Keratinocyte (primary cell): ENCODE results near the gene AKNA. TPM values are rescaled to one million over a fixed set of nuclear protein-coding genes. Genes with fewer than 3 reads are reported as not detected.
A peak's percentile ranks its signal among the peaks of the same experiment; 100 is the strongest.

Experiments
- DNase-seq: peaks from one replicate; pipeline ENCODE4 v3.0.0-alpha.2; 2011; ENCODE audit warnings: low read depth, missing footprints, low spot score
- FAIRE-seq: peaks from 2 replicates; lab custom pipeline; 2011; peaks lifted over from hg19 to GRCh38; lab: Jason Lieb, UNC
- H2AFZ ChIP-seq: 2 replicates; pipeline ENCODE4 v1.6.0; 2012; ENCODE audit warnings: low read length, control low read depth, inconsistent platforms; ENCODE audit not compliant: control insufficient read depth
- H3K27ac ChIP-seq: 2 replicates; pipeline ENCODE4 v1.5.1; 2011; ENCODE audit warnings: low read length; ENCODE audit not compliant: control insufficient read depth, insufficient read depth
- H3K27me3 ChIP-seq: 3 replicates; pipeline ENCODE4 v1.6.0; 2011; ENCODE audit warnings: low read length; ENCODE audit not compliant: control insufficient read depth, insufficient read depth; ENCODE audit errors: extremely low read depth
- H3K36me3 ChIP-seq, 2 experiments: 2 replicates in 1 of 2; 3 replicates in 1 of 2; pipeline ENCODE4 v1.5.1; 2011; ENCODE audit warnings: low read length in 2 of 2, mild to moderate bottlenecking in 1 of 2; ENCODE audit not compliant: control insufficient read depth in 2 of 2, insufficient read depth in 2 of 2; ENCODE audit errors: extremely low read depth in 1 of 2
- H3K4me1 ChIP-seq: 3 replicates; pipeline ENCODE4 v1.5.1; 2011; ENCODE audit warnings: low read length; ENCODE audit not compliant: control insufficient read depth, insufficient read depth; ENCODE audit errors: extremely low read depth
- H3K4me2 ChIP-seq: 3 replicates; pipeline ENCODE4 v1.6.0; 2011; ENCODE audit warnings: low read depth, low read length; ENCODE audit not compliant: control insufficient read depth, insufficient read depth; ENCODE audit errors: extremely low read depth
- H3K4me3 ChIP-seq, 3 experiments: fragments of 200-600 bp in 1 of 3; sonication (generic) in 1 of 3; 2 replicates in 2 of 3; 3 replicates in 1 of 3; pipeline ENCODE4 v1.5.1; 2011 to 2016; ENCODE audit warnings: low read length in 3 of 3, mild to moderate bottlenecking in 3 of 3, control low read depth in 2 of 3, inconsistent platforms in 1 of 3, low read depth in 1 of 3, mixed read lengths in 1 of 3, mixed run types in 1 of 3, moderate library complexity in 1 of 3; ENCODE audit not compliant: control insufficient read depth in 2 of 3, insufficient read depth in 2 of 3; ENCODE audit errors: extremely low read depth in 1 of 3
- H3K79me2 ChIP-seq: 2 replicates; pipeline ENCODE4 v1.6.0; 2012; ENCODE audit warnings: low read length; ENCODE audit not compliant: control insufficient read depth, insufficient read depth
- H3K9ac ChIP-seq: 3 replicates; pipeline ENCODE4 v1.6.0; 2011; ENCODE audit warnings: low read length; ENCODE audit not compliant: control insufficient read depth, insufficient read depth; ENCODE audit errors: extremely low read depth
- H3K9me1 ChIP-seq: 3 replicates; pipeline ENCODE4 v1.6.0; 2011; ENCODE audit warnings: low read length; ENCODE audit not compliant: control insufficient read depth, insufficient read depth; ENCODE audit errors: extremely low read depth
- H3K9me3 ChIP-seq: 2 replicates; pipeline ENCODE4 v1.5.1; 2012; ENCODE audit warnings: low read depth, low read length; ENCODE audit not compliant: control insufficient read depth
- H4K20me1 ChIP-seq: 3 replicates; pipeline ENCODE4 v1.6.0; 2011; ENCODE audit warnings: low read length; ENCODE audit not compliant: control insufficient read depth, insufficient read depth; ENCODE audit errors: extremely low read depth
- CTCF ChIP-seq, 3 experiments: IDR thresholded peaks in 1 of 3; conservative IDR thresholded peaks in 1 of 3; optimal IDR thresholded peaks in 1 of 3; 2 replicates in 2 of 3; 3 replicates in 1 of 3; pipeline versions ENCODE3 to v1.5.1; 2011; ENCODE audit warnings: low read length in 3 of 3, mild to moderate bottlenecking in 3 of 3, moderate library complexity in 2 of 3, control low read depth in 1 of 3, inconsistent platforms in 1 of 3; ENCODE audit not compliant: insufficient read depth in 2 of 3; ENCODE audit errors: extremely low read depth in 1 of 3
- EZH2 ChIP-seq: IDR thresholded peaks from one replicate; pipeline ENCODE4 v1.6.1; 2012; ENCODE audit warnings: inconsistent platforms, mild to moderate bottlenecking, low read length, moderate library complexity
- dilution Hi-C: fragments of 300-500 bp; cut with MboI; formaldehyde crosslinking; loops from one replicate; pipeline ENCODE4 v1.7.0; 2020; ENCODE audit warnings: low sequenced_read_pairs; ENCODE audit not compliant: extremely low pct_ligation_motif_present
- polyA plus RNA-seq, 5 experiments: library from polyadenylated mRNA; depleted of rRNA in 3 of 5; stranded (reverse) in 3 of 5; stranded (forward) in 1 of 5; unstranded in 1 of 5; fragments of >200 nt; gene quantifications; 1 replicate in 1 of 5; 2 replicates in 3 of 5; 3 replicates in 1 of 5; pipeline versions ENCODE4 v1.2.1 to v1.2.3, GENCODE V29; 2011 to 2012; ENCODE audit warnings: missing spikeins in 2 of 5, low read depth in 1 of 5, low replicate concordance in 1 of 5

AKNA gene
- polyA plus RNA-seq, 1 donor (not counting 4 experiments of a cell fraction or from before 2014, with no cell fraction given) = 0.79 TPM

- no peak overlapping the region for H2AFZ ChIP-seq
- dilution Hi-C loops = no loop called here
- TF ChIP-seq CTCF (optimal IDR thresholded peaks at IDR 0.05 in 1 of 3, IDR thresholded peaks at IDR 0.05 in 1 of 3, conservative IDR thresholded peaks at IDR 0.05 in 1 of 3; ENCODE audit: extremely low read depth in 1 of 3, insufficient read depth in 2 of 3, low read length in 3 of 3) = no peak
- no peak for TF ChIP-seq EZH2
- H3K79me2 ChIP-seq = no peaks in the 10 kb centered on the region
- peaks cover 12 to 20% of the 10 kb centered on the region in 2 experiments for H3K36me3 ChIP-seq
- H3K9ac ChIP-seq = peak overlapping the region; percentile 93
- no peaks in the 10 kb centered on the region for H3K9me1 ChIP-seq
- no peaks in the 10 kb centered on the region for H3K9me3 ChIP-seq
- no peaks in the 10 kb centered on the region for H4K20me1 ChIP-seq
- no peak overlapping the region for H3K4me3 ChIP-seq
- H3K4me1 ChIP-seq = peaks cover 36% of the 10 kb centered on the region
- DNase-seq (no peak), FAIRE-seq (no peak)
- no peak overlapping the region for H3K4me2 ChIP-seq
- H3K27ac ChIP-seq = peak overlapping the region; percentile 99
- no peaks in the 10 kb centered on the region for H3K27me3 ChIP-seq
Observed at GRCh38 chr9:114287001-114287762, 100.6 kb downstream of the AKNA start.

DNA sequence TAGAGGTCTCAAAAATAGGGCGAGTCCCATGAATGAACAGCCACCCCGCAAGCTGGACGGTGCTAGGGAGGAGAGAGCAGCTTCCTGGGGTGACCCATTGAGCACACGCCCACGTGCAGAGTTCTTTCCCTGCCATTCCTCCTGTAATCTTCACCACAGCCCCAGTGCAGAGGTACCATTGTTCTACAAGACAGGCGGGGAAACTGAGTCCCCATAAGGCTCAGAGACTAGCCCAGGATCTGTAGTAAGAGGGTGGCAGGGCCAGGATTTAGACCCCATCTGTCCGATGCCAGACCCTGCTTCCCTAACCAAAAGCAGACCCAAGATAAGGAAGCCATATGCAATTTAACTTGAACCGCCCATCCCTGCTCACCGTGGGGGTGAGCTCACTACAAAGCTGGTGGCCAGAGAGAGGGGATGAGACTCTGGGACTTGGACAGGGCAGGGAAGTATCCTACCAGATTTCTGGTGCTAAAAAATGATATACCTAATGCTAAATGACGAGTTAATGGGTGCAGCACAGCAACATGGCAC is 101.6 kb downstream of the AKNA start:
- H3K79me2 ChIP-seq = no peaks in the 10 kb centered on the region
- H2AFZ ChIP-seq = no peak overlapping the region
- no peak overlapping the region for H3K9ac ChIP-seq
- no peak overlapping the region for H3K4me3 ChIP-seq
- H3K9me3 ChIP-seq = no peaks in the 10 kb centered on the region
- peaks cover 8 to 12% of the 10 kb centered on the region in 2 experiments for H3K36me3 ChIP-seq
- H3K4me2 ChIP-seq = no peak overlapping the region
- dilution Hi-C loops = no loop called here
- FAIRE-seq (no peak), DNase-seq (no peak)
- no peaks in the 10 kb centered on the region for H3K27me3 ChIP-seq
- no peak overlapping the region for H3K27ac ChIP-seq
- TF ChIP-seq CTCF (optimal IDR thresholded peaks at IDR 0.05 in 1 of 3, IDR thresholded peaks at IDR 0.05 in 1 of 3, conservative IDR thresholded peaks at IDR 0.05 in 1 of 3; ENCODE audit: extremely low read depth in 1 of 3, insufficient read depth in 2 of 3, low read length in 3 of 3) = no peak
- TF ChIP-seq EZH2 = no peak
- no peaks in the 10 kb centered on the region for H3K9me1 ChIP-seq
- peaks cover 42% of the 10 kb centered on the region for H3K4me1 ChIP-seq
- no peaks in the 10 kb centered on the region for H4K20me1 ChIP-seq
